Ramos (cell line): ENCODE data around the gene CIAO2A.
"Not testable (repeated sequence)": the region's sequence is repeated elsewhere in the genome, so short reads cannot be mapped to it uniquely, and the experiment has no call there.

Source experiments
- in situ Hi-C: fragments of 300-500 bp; cut with MboI; formaldehyde crosslinking; loops from one replicate; pipeline ENCODE4 v1.14.3; 2022; ENCODE audit warnings: low sequenced_read_pairs; ENCODE audit not compliant: unreplicated experiment

CIAO2A gene

GRCh38 chr15:64112904-64113303, 19.3 kb upstream of the CIAO2A start:
- in situ Hi-C loops, result no loop called here

GRCh38 chr15:64112073-64112772, 18.6 kb upstream of the CIAO2A start:
- in situ Hi-C loops, result no loop called here

GRCh38 chr15:64111679-64112050, 18.0 kb upstream of the CIAO2A start:
- in situ Hi-C loops, result no loop called here

- in situ Hi-C loops, result no loop called here
Measured at GRCh38 chr15:64110950-64111678, 17.5 kb upstream of the CIAO2A start.

GRCh38 chr15:64110108-64110701, 16.6 kb upstream of the CIAO2A start:
- in situ Hi-C loops, result not testable (repeated sequence)

GRCh38 chr15:64107337-64107736, 13.7 kb upstream of the CIAO2A start:
- in situ Hi-C loops, result no loop called here

- in situ Hi-C loops, result no loop called here
Measured at GRCh38 chr15:64105113-64105704, 11.6 kb upstream of the CIAO2A start.

GRCh38 chr15:64102497-64102896, 8.9 kb upstream of the CIAO2A start:
- in situ Hi-C loops, result no loop called here

- in situ Hi-C loops, result no loop called here
Measured at GRCh38 chr15:64100958-64101357, 7.3 kb upstream of the CIAO2A start.

- in situ Hi-C loops, result loop anchor here (5.0 kb wide), 1 partner anchor 53 kb away; the partner anchor contains the start of gene SNX22
Measured at GRCh38 chr15:64099379-64099778, 5.7 kb upstream of the CIAO2A start.

GRCh38 chr15:64096668-64097384, 3.2 kb upstream of the CIAO2A start:
- in situ Hi-C loops, result loop anchor here (5.0 kb wide), 1 partner anchor 55 kb away; the partner anchor contains the start of gene SNX22

- in situ Hi-C loops, result loop anchor here (5.0 kb wide), 1 partner anchor 56 kb away; the partner anchor contains the start of gene SNX22
Measured at GRCh38 chr15:64095795-64096667, 2.4 kb upstream of the CIAO2A start, which contains the start of gene SNX1. SNX1 (plus strand) TSS chr15:64095982; CDS start chr15:64096014, 32 bp downstream.

- in situ Hi-C loops, result loop anchor here (5.0 kb wide), 1 partner anchor 57 kb away; the partner anchor contains the start of gene SNX22
Measured at GRCh38 chr15:64095431-64095794, 1.8 kb upstream of the CIAO2A start.

GRCh38 chr15:64092864-64093626, 593 bp downstream of the CIAO2A start:
- in situ Hi-C loops, result no loop called here

- in situ Hi-C loops, result no loop called here
Measured at GRCh38 chr15:64092075-64092820, 1.4 kb downstream of the CIAO2A start.

- in situ Hi-C loops, result no loop called here
Measured at GRCh38 chr15:64090527-64090926, 3.1 kb downstream of the CIAO2A start.

- in situ Hi-C loops, result no loop called here
Measured at GRCh38 chr15:64089543-64090280, 3.9 kb downstream of the CIAO2A start.
